GM18867 (cell line): Measurements from ENCODE around the gene NGF.

ENCODE experiments used
- ATAC-seq: cut with Tn5 transposase; IDR thresholded peaks from one replicate; pipeline ENCODE4 v1.9.1; 2021; ENCODE audit warnings: mild to moderate bottlenecking, moderate library complexity; ENCODE audit not compliant: unreplicated experiment

Gene NGF

GRCh38 chr1:115337276-115337632, 795 bp downstream of the NGF start:
- no peak for ATAC-seq

DNA sequence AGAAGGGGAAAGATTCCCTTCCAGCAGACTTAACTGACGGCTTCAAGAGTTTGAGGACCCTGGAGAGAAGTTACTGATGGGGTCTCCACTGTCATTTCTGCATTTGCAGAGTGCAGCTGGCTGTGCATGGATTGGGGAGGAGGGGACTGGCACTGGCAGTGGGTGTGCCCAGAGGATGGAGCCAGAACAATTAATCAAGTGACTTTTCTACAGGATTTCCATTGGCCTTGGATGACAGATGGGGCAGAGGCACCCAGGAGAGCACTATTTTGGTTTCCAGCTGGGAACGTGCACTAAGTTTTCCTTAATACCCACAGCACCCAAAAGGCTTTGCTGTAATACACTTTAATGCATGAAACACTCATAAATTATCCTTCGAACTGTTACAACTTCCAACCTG, 1.3 kb downstream of the NGF start:
- no peak for ATAC-seq

DNA sequence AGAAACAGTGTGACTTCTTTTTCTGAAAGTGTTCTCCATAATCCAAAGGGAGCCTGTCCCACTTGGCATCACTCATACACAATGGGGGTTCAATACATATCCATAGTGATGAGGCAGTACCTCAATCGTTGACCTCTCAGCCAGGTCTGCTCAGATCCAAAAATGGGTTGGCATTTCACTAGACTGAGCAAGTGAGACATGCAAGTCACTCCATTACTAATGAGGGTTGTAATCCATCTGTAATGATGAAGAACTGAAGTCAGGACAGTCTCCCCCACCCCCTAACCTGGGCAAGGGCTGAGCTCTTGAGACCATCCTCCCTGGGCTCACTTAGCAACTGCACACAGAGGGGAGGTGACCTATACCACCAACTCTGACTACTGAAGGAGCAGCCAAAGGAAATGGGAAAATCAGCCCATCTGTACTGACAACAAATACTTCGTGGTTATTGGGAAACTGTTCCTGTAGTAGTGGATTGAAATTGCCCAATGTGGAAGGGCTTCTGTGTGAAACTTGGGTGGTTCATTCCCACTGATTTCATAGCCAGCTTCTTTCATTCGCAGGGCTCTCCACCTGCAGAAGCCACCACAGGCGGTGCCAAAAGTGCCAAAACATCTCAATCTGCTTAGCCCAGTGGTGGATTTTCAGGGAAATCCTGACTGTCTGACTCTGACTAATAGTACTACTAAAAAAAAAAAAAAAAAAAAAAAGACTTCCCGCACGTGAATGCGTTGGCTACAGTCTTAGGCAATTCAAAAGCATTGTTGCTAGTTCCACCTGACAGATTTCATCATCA, 5.0 kb downstream of the NGF start:
- no peak for ATAC-seq

DNA sequence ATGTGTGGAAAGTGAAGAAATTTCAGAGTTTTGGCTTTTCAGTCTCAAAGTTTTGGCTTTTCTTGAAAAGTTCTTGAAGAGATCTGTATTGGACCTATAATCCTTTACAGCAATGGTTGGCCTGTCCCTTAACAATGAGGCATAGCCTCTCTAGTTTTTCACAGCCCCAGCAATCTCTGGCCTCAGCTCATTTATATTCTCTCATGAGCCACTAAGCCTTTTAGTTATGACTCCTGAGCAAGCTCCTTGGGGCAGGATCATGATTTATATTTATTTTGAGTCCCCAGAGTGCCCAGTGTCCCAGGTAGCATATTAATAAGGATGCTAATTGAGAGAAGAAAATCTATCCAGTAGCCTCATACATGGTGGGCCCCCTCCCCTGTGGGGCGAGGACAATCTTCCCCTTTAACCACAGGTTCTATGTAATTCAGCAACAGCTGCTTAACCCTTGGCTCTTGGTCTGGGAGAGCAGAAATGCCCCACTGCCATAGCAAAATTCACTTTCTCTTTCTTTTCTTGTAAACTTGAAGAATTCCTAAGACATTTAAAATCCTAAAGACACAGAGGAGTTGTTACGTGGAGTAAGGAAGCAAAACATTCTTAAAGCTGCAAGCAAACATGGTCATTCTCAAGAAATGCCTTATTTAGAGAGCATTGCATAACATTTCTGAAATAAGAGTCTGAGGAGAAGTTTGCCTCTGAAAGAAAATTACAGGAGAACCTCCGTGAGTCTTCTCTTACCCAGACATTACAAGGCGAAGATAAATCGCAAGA, 6.3 kb downstream of the NGF start:
- no peak for ATAC-seq

DNA sequence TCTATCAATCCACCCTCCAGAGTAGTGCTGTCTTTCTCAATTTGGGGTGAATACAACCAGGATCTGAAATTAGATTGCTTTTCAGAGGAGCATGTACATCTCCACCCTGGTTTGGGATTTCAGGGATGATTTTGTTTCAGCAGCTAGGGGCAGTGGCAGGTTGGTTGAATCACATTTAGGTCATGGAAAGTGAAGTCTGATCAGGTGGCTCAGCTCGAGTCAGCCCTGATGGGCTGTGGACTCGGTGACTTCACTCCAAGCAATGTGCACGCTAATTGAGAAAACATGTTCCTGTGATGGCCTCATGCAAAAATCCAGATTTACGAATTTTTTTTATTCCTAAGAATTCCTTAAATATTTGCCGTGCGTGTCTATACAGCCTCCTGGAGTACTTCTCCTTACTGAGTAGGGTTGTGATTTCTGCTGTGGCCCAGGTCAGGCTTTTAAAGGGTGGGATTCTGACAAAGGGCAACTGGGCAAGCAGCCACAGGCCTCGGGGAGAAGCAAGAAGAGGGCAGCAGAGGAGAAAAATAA, 7.5 kb downstream of the NGF start:
- ATAC-seq: no peak

DNA sequence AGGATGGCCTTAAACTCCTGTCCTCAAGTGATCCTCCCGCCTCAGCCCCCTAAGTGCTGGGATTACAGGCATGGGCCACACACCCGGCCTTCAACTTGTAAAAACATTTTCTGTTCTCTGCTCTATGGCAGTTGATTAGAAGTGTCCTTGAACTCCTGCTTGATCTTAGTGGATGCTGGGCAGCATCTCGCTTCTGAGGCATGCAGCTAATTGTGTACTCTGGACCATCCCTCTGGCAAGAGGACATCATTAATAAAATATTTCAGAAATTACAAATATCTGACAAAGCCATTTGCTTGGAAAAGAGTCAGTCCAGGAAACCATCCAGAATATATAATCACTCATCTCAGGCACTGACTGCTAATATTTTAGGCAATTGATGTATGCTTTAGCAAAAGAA, 8.1 kb downstream of the NGF start:
- no peak for ATAC-seq

- no peak for ATAC-seq
Observed at GRCh38 chr1:115327270-115327669, 10.8 kb downstream of the NGF start.

DNA sequence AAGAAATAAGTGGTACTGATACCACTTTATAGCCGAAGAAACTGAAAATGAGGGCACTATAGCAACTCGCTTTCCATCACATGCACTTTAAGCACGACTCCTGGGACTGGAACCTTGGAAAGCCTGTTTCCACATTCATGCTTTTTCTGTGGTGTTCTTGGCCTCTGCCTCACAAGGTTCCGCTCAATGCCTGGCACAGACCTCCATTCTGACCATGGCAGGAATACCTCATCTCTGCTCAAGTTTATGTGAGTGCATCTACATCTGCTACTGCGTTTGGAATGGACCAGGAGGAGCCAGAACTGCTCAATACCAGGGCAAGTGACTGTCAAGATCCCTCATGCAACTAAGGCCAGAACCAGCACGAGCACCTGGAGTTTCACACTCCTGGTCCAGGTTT, 11.6 kb downstream of the NGF start:
- ATAC-seq: no peak

DNA sequence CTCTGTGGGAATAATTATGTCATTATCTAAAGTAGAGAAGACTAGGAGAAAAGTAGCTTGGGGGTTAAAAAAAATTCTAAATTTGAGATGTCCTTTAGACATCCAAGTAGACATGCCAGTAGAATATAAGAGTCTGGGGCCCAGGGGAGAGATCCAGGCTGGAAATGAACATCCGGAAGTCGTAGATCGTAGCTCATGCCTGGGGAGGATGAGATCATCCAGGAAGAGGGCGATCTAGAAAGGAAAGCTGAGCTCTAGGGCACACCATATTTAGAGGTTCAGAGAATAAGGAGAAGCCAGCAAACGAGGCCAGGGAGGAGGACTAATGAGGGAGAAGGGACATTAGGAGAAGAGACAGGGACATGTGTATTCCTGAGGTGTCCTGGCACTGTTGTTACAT, 12.2 kb downstream of the NGF start:
- ATAC-seq: no peak

DNA sequence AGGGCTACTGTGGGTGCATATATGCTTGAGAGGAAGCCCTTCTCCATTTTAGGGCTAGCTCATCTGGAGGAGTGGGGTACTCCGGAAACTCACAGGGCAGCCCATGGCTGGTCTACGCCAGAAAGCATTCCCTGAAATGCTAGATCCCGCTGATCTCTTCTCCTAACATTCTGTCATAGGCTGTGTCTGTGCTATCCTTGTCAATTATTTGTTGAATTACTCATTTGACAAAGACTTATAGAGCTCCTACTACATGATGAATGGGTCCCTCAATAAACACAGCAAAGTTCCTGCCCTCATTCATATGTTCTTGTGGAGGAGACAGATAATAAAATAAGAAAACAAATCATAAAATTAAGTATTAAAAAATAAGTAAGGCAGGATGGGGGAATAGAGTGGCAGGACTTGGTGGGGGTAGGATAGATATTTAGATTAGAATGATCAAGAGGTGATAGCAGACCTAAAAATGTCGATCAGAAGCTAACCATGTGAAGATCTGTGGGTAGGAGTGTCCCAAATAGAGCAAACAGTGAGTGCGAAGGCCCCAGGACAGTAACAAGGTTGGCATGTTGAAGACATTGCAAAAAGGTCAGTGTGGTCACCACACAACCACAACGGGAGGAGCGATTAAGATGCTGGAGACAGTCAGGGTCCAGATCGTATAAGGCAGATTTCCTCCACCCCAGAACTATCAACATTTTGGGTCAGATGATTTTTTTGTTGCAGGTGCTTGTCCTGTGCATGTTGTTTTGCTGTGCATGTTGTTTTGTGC, 13.2 kb downstream of the NGF start:
- ATAC-seq: no peak

GRCh38 chr1:115323366-115324004, 14.6 kb downstream of the NGF start:
- ATAC-seq: no peak

- ATAC-seq: no peak
Observed at GRCh38 chr1:115322631-115323030, 15.4 kb downstream of the NGF start.

- no peak for ATAC-seq
Observed at GRCh38 chr1:115320377-115320776, 17.7 kb downstream of the NGF start.

DNA sequence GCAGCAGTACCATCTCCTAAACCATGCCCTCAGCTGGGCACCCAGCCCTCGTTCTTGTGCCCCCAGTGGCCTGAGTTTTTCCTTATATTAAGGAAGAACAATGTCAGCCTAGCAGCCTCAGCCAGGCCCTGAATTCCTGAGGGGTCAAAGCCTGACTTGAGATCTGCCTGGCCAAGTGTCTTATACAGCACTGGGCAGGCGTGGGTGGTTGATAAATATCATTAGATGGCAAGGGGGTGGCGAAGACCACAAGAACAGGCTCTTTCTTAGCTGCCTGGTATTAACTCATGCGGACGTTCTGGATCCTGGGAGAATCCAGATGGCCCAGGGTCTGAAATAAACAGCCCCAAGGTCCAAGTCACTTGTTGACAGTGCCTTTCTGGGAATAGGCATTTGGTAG, 18.3 kb downstream of the NGF start:
- no peak for ATAC-seq

GRCh38 chr1:115317101-115318012, 20.7 kb downstream of the NGF start:
- ATAC-seq: no peak

GRCh38 chr1:115314765-115315164, 23.3 kb downstream of the NGF start:
- ATAC-seq: no peak

- ATAC-seq: no peak
Observed at GRCh38 chr1:115314092-115314491, 24.0 kb downstream of the NGF start.

- ATAC-seq: no peak
Observed at GRCh38 chr1:115313182-115313581, 24.9 kb downstream of the NGF start.

DNA sequence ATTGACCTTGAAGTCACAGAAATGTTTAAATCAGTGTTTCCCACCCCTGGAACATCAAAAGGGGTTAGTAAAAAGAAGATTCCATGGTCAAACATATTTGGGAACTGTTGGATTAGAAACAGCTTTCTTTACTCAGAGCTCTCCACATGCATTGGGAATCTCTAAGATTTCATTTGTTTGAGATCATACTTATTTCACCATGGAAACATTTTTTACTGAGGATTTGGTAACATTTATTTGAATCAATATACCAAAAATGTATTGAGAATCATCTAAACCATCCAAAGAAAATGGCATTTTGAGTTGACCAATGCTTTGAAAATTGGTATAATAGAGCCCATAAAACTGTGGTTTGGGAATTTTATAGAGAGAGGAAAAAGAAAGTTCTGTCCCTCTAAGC, 25.3 kb downstream of the NGF start:
- ATAC-seq: no peak

GRCh38 chr1:115311474-115311989, 26.5 kb downstream of the NGF start:
- no peak for ATAC-seq
